ENCODE results near the gene ALDH3B2.
"Not testable (repeated sequence)": the region's sequence is repeated elsewhere in the genome, so short reads cannot be mapped to it uniquely, and the experiment has no call there.

Gene ALDH3B2

GRCh38 chr11:67627441-67627811 lies 47.0 kb downstream of the ALDH3B2 start:
- Histone ChIP-seq H3K36me3 (ENCODE audit: insufficient read depth, low read length) (no peaks in the 10 kb centered on the region), H3K27me3 (ENCODE audit: insufficient read depth, low read length) (no peaks in the 10 kb centered on the region), H3K4me3 (ENCODE audit: low read depth, low read length) (no peak overlapping the region), H3K4me1 (ENCODE audit: control insufficient read depth, insufficient read depth, low read length, unreplicated experiment) (peaks cover 4% of the 10 kb centered on the region), H2AFZ (ENCODE audit: low read length, unreplicated experiment) (no peak overlapping the region), H3K79me2 (ENCODE audit: control insufficient read depth, insufficient read depth, low read length, unreplicated experiment) (no peaks in the 10 kb centered on the region), H3K27ac (ENCODE audit: low read depth, low read length) (no peak overlapping the region)

DNA sequence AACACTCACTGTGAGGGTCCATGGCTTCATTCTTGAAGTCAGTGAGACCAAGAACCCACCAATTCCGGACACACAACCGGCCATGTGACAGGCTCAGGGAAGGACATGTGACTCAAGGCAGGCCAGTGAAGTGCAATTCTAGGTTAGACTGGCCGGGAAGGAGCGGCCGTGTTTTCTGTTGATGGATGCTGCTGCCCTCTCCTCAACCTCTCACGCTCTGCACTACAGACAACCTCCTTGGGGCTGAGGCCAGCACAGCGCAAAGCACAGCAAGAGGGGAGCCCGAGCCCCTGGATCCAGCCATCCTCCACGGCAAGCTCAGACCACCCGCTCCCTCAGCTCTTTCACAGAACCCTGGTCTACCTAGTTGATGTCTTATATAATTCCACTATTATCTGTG lies 47.5 kb downstream of the ALDH3B2 start:
- Histone ChIP-seq H3K27me3 (ENCODE audit: insufficient read depth, low read length) (no peaks in the 10 kb centered on the region), H3K27ac (ENCODE audit: low read depth, low read length) (no peak overlapping the region), H3K4me1 (ENCODE audit: control insufficient read depth, insufficient read depth, low read length, unreplicated experiment) (peaks cover 4% of the 10 kb centered on the region), H2AFZ (ENCODE audit: low read length, unreplicated experiment) (no peak overlapping the region), H3K79me2 (ENCODE audit: control insufficient read depth, insufficient read depth, low read length, unreplicated experiment) (no peaks in the 10 kb centered on the region), H3K4me3 (ENCODE audit: low read depth, low read length) (no peak overlapping the region), H3K36me3 (ENCODE audit: insufficient read depth, low read length) (no peaks in the 10 kb centered on the region)

DNA sequence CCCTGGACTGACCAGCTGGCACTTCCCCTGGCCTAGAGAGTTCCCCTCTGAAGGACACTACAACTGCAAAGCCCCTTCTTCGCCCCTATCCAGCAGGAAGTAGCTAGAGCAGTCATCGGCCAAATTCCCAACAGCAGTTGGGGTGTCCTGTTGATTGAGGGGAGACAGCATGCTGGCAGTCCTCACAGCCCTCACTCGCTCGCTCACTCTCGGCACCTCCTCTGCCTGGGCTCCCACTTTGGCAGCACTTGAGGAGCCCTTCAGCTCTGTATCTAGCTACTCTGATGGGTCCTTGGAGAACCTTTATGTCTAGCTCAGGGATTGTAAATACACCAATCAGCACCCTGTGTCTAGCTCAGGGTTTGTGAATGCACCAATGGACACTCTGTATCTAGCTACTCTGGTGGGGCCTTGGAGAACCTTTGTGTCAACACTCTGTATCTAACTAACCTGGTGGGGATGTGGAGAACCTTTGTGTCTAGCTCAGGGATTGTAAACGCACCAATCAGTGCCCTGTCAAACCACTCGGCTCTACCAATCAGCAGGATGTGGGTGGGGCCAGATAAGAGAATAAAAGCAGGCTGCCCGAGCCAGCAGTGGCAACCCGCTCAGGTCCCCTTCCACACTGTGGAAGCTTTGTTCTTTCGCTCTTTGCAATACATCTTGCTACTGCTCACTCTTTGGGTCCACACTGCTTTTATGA lies 48.1 kb downstream of the ALDH3B2 start:
- H3K27me3 ChIP-seq (ENCODE audit: insufficient read depth, low read length); H2AFZ ChIP-seq (ENCODE audit: low read length, unreplicated experiment); H3K27ac ChIP-seq (ENCODE audit: low read depth, low read length); H3K36me3 ChIP-seq (ENCODE audit: insufficient read depth, low read length); H3K4me3 ChIP-seq (ENCODE audit: low read depth, low read length); H3K79me2 ChIP-seq (ENCODE audit: control insufficient read depth, insufficient read depth, low read length, unreplicated experiment); H3K4me1 ChIP-seq (ENCODE audit: control insufficient read depth, insufficient read depth, low read length, unreplicated experiment): not testable (repeated sequence)

DNA sequence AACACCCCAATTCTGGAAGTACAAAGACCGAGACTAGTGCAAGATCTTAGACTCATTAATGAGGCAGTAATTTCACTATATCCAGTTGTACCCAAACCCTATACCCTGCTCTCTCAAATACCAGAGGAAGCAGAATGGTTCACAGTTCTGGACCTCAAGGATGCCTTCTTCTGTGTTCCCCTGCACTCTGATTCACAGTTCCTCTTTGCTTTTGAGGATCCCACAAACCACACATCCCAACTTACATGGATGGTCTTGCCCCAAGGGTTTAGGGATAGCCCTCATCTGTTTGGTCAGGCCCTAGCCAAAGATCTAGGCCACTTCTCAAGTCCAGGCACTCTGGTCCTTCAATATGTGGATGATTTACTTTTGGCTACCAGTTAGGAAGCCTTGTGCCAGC lies 50.6 kb downstream of the ALDH3B2 start:
- not testable (repeated sequence) for H3K4me1 ChIP-seq (ENCODE audit: control insufficient read depth, insufficient read depth, low read length, unreplicated experiment); H2AFZ ChIP-seq (ENCODE audit: low read length, unreplicated experiment); H3K27me3 ChIP-seq (ENCODE audit: insufficient read depth, low read length); H3K4me3 ChIP-seq (ENCODE audit: low read depth, low read length); H3K79me2 ChIP-seq (ENCODE audit: control insufficient read depth, insufficient read depth, low read length, unreplicated experiment); H3K27ac ChIP-seq (ENCODE audit: low read depth, low read length); H3K36me3 ChIP-seq (ENCODE audit: insufficient read depth, low read length)

GRCh38 chr11:67622905-67623304 lies 51.5 kb downstream of the ALDH3B2 start:
- not testable (repeated sequence) for H3K36me3 ChIP-seq (ENCODE audit: insufficient read depth, low read length); H3K79me2 ChIP-seq (ENCODE audit: control insufficient read depth, insufficient read depth, low read length, unreplicated experiment); H3K4me3 ChIP-seq (ENCODE audit: low read depth, low read length); H3K4me1 ChIP-seq (ENCODE audit: control insufficient read depth, insufficient read depth, low read length, unreplicated experiment); H3K27me3 ChIP-seq (ENCODE audit: insufficient read depth, low read length); H2AFZ ChIP-seq (ENCODE audit: low read length, unreplicated experiment); H3K27ac ChIP-seq (ENCODE audit: low read depth, low read length)

GRCh38 chr11:67621928-67622327 lies 52.5 kb downstream of the ALDH3B2 start:
- not testable (repeated sequence) for H3K4me3 ChIP-seq (ENCODE audit: low read depth, low read length); H3K27me3 ChIP-seq (ENCODE audit: insufficient read depth, low read length); H2AFZ ChIP-seq (ENCODE audit: low read length, unreplicated experiment); H3K4me1 ChIP-seq (ENCODE audit: control insufficient read depth, insufficient read depth, low read length, unreplicated experiment); H3K36me3 ChIP-seq (ENCODE audit: insufficient read depth, low read length); H3K27ac ChIP-seq (ENCODE audit: low read depth, low read length); H3K79me2 ChIP-seq (ENCODE audit: control insufficient read depth, insufficient read depth, low read length, unreplicated experiment)

- not testable (repeated sequence) for H3K4me3 ChIP-seq (ENCODE audit: low read depth, low read length); H3K27ac ChIP-seq (ENCODE audit: low read depth, low read length); H3K4me1 ChIP-seq (ENCODE audit: control insufficient read depth, insufficient read depth, low read length, unreplicated experiment); H3K36me3 ChIP-seq (ENCODE audit: insufficient read depth, low read length); H2AFZ ChIP-seq (ENCODE audit: low read length, unreplicated experiment); H3K79me2 ChIP-seq (ENCODE audit: control insufficient read depth, insufficient read depth, low read length, unreplicated experiment)
- H3K27me3 ChIP-seq (ENCODE audit: insufficient read depth, low read length): peaks cover 21% of the 10 kb centered on the region; the same call in 1 of the 2 replicates
Observed at GRCh38 chr11:67620621-67621020, 53.8 kb downstream of the ALDH3B2 start.

- H3K4me1 ChIP-seq (ENCODE audit: control insufficient read depth, insufficient read depth, low read length, unreplicated experiment); H3K27ac ChIP-seq (ENCODE audit: low read depth, low read length); H3K4me3 ChIP-seq (ENCODE audit: low read depth, low read length); H3K79me2 ChIP-seq (ENCODE audit: control insufficient read depth, insufficient read depth, low read length, unreplicated experiment); H3K36me3 ChIP-seq (ENCODE audit: insufficient read depth, low read length); H2AFZ ChIP-seq (ENCODE audit: low read length, unreplicated experiment): not testable (repeated sequence)
- H3K27me3 ChIP-seq (ENCODE audit: insufficient read depth, low read length): peaks cover 23% of the 10 kb centered on the region; the same call in 1 of the 2 replicates
Observed at GRCh38 chr11:67619683-67620618, 54.5 kb downstream of the ALDH3B2 start.

- H3K79me2 ChIP-seq (ENCODE audit: control insufficient read depth, insufficient read depth, low read length, unreplicated experiment); H3K27ac ChIP-seq (ENCODE audit: low read depth, low read length); H3K36me3 ChIP-seq (ENCODE audit: insufficient read depth, low read length); H2AFZ ChIP-seq (ENCODE audit: low read length, unreplicated experiment); H3K4me1 ChIP-seq (ENCODE audit: control insufficient read depth, insufficient read depth, low read length, unreplicated experiment); H3K4me3 ChIP-seq (ENCODE audit: low read depth, low read length): not testable (repeated sequence)
- peaks cover 23% of the 10 kb centered on the region; the same call in 1 of the 2 replicates for H3K27me3 ChIP-seq (ENCODE audit: insufficient read depth, low read length)
Observed at GRCh38 chr11:67618901-67619659, 55.3 kb downstream of the ALDH3B2 start.

- Histone ChIP-seq H3K36me3 (ENCODE audit: insufficient read depth, low read length) (no peaks in the 10 kb centered on the region), H3K27ac (ENCODE audit: low read depth, low read length) (no peak overlapping the region), H2AFZ (ENCODE audit: low read length, unreplicated experiment) (no peak overlapping the region), H3K4me3 (ENCODE audit: low read depth, low read length) (no peak overlapping the region), H3K79me2 (ENCODE audit: control insufficient read depth, insufficient read depth, low read length, unreplicated experiment) (no peaks in the 10 kb centered on the region), H3K4me1 (ENCODE audit: control insufficient read depth, insufficient read depth, low read length, unreplicated experiment) (no peaks in the 10 kb centered on the region), H3K27me3 (ENCODE audit: insufficient read depth, low read length) (peaks cover 23% of the 10 kb centered on the region; the same call in 1 of the 2 replicates)
Observed at GRCh38 chr11:67617243-67617953, 57.0 kb downstream of the ALDH3B2 start.
